HepG2 (cell line): ENCODE measurements around the gene NUP133. TPM values are rescaled to one million over a fixed set of nuclear protein-coding genes. Genes with fewer than 3 reads are reported as not detected.

Source experiments
- ATAC-seq: fragments of 200-7000 bp; cut with Tn5 transposase; 3 replicates; pipeline ENCODE4 v1.9.1; 2020; ENCODE audit warnings: mild to moderate bottlenecking, moderate library complexity
- BruUV-seq: library from RNA; stranded (reverse); fragments of 400-500 nt; replicated peaks from 2 replicates; lab custom pipeline; 2021; lab: Mats Ljungman, UMichigan
- CTCF ChIA-PET: fragments of 300-600 bp; formaldehyde crosslinking; extraction: SDS; loops from one replicate; lab custom pipeline; 2021; ENCODE audit warnings: low total read pairs, inconsistent platforms, low intra/inter-chr PET ratio; lab: Yijun Ruan, JAX
- POLR2A ChIA-PET: fragments of 350-600 bp; sonication (Branson Sonifier 250); formaldehyde crosslinking; loops from one replicate; lab custom pipeline; 2020; ENCODE audit warnings: antibody characterized with exemption, inconsistent platforms; lab: Yijun Ruan, JAX
- DNase-seq: peaks from one replicate; pipeline ENCODE4 v3.0.0-alpha.2; 2015; ENCODE audit warnings: low spot score
- FAIRE-seq: peaks from 3 replicates; lab custom pipeline; 2011; peaks lifted over from hg19 to GRCh38; lab: Jason Lieb, UNC
- H2AFZ ChIP-seq: one replicate; pipeline ENCODE4 v1.6.1; 2011; ENCODE audit warnings: low read length, inconsistent platforms
- H3K27ac ChIP-seq: fragments of 300-600 bp; 3 replicates; pipeline ENCODE4 v1.8.0; 2011; ENCODE audit warnings: mixed run types, mild to moderate bottlenecking, mixed read lengths, low read length, inconsistent platforms; ENCODE audit not compliant: insufficient read depth; ENCODE audit errors: extremely low read length
- H3K27me3 ChIP-seq, 2 experiments: fragments of 200-600 bp in 1 of 2; 2 replicates in 1 of 2; 3 replicates in 1 of 2; pipeline versions ENCODE4 v1.6.0 to v1.8.0; 2011; ENCODE audit warnings: low read length in 2 of 2, mild to moderate bottlenecking in 2 of 2, moderate library complexity in 2 of 2, inconsistent platforms in 1 of 2; ENCODE audit not compliant: insufficient read depth in 2 of 2, control insufficient read depth in 1 of 2
- H3K36me3 ChIP-seq, 2 experiments: fragments of 200-600 bp in 1 of 2; replicated peaks in 1 of 2; 2 replicates in 1 of 2; 3 replicates in 1 of 2; pipeline versions ENCODE4 v1.5.1 to v1.8.0; 2011; ENCODE audit warnings: low read length in 2 of 2, inconsistent platforms in 1 of 2; ENCODE audit not compliant: insufficient read depth in 2 of 2, control insufficient read depth in 1 of 2
- H3K4me1 ChIP-seq: 2 replicates; pipeline ENCODE4 v1.5.1; 2012; ENCODE audit warnings: low read length, inconsistent platforms; ENCODE audit not compliant: insufficient read depth
- H3K4me2 ChIP-seq: 2 replicates; pipeline ENCODE4 v1.6.0; 2011; ENCODE audit warnings: low read depth, low read length, inconsistent platforms
- H3K4me3 ChIP-seq, 3 experiments: fragments of 200-600 bp in 1 of 3; sonication (generic), shearing (Covaris generic) in 1 of 3; replicated peaks in 1 of 3; 2 replicates each; pipeline ENCODE4 v1.5.1; 2011 to 2016; ENCODE audit warnings: low read length in 3 of 3, inconsistent platforms in 2 of 3, low read depth in 2 of 3, mild to moderate bottlenecking in 2 of 3, control low read depth in 1 of 3, mixed read lengths in 1 of 3; ENCODE audit not compliant: insufficient read depth in 1 of 3
- H3K79me2 ChIP-seq: one replicate; pipeline ENCODE4 v1.6.1; 2011; ENCODE audit warnings: low read length, inconsistent platforms; ENCODE audit not compliant: insufficient read depth
- H3K9ac ChIP-seq: 2 replicates; pipeline ENCODE4 v1.6.0; 2011; ENCODE audit warnings: mild to moderate bottlenecking, low read depth, low read length, inconsistent platforms; ENCODE audit not compliant: insufficient read depth
- H3K9me3 ChIP-seq: 2 replicates; pipeline ENCODE4 v1.5.1; 2012; ENCODE audit warnings: mild to moderate bottlenecking, low read length
- H4K20me1 ChIP-seq: 2 replicates; pipeline ENCODE4 v1.6.0; 2011; ENCODE audit warnings: inconsistent platforms, mild to moderate bottlenecking, low read length, moderate library complexity; ENCODE audit not compliant: insufficient read depth
- FOXA1 ChIP-seq, 2 experiments: fragments of 450-650 bp in 1 of 2; sonication (generic) in 1 of 2; formaldehyde crosslinking in 1 of 2; IDR thresholded peaks; 2 replicates each; pipeline versions ENCODE4 v1.4.0 to v1.6.1; 2016 to 2020; ENCODE audit warnings: missing genetic modification reagents in 1 of 2
- FOXP1 ChIP-seq, 2 experiments: fragments of 450-650 bp in 1 of 2; IDR thresholded peaks; 2 replicates each; pipeline ENCODE4 v1.6.1; 2017 to 2018; ENCODE audit warnings: antibody characterized with exemption in 1 of 2
- HNRNPK ChIP-seq: fragments of 200-400 bp; formaldehyde crosslinking; IDR thresholded peaks from 2 replicates; pipeline ENCODE4 v1.6.1; 2018; ENCODE audit warnings: low read length, low read depth, moderate library complexity, mild to moderate bottlenecking; ENCODE audit not compliant: poor library complexity, severe bottlenecking
- HNRNPUL1 ChIP-seq: fragments of 200-400 bp; formaldehyde crosslinking; IDR thresholded peaks from 2 replicates; pipeline ENCODE4 v1.6.1; 2017; ENCODE audit warnings: low read depth, mild to moderate bottlenecking, low read length, moderate library complexity
- JUN ChIP-seq: sonication (generic); formaldehyde crosslinking; IDR thresholded peaks from 2 replicates; pipeline ENCODE4 v1.4.0; 2020; ENCODE audit warnings: mild to moderate bottlenecking, missing genetic modification reagents
- NAIF1 ChIP-seq: sonication (generic); formaldehyde crosslinking; IDR thresholded peaks from 2 replicates; pipeline ENCODE4 v1.5.0; 2020; ENCODE audit warnings: mild to moderate bottlenecking, missing genetic modification reagents, borderline replicate concordance
- PAF1 ChIP-seq: IDR thresholded peaks from 2 replicates; pipeline ENCODE4 v1.6.1; 2016; ENCODE audit warnings: missing genetic modification reagents, missing compliant biosample characterization
- SPEN ChIP-seq: sonication (generic); formaldehyde crosslinking; IDR thresholded peaks from 2 replicates; pipeline ENCODE4 v1.5.1; 2020; ENCODE audit warnings: low read depth, mild to moderate bottlenecking, missing genetic modification reagents
- ZNF225 ChIP-seq: sonication (generic); formaldehyde crosslinking; IDR thresholded peaks from 2 replicates; pipeline ENCODE4 v1.4.0; 2020; ENCODE audit warnings: mild to moderate bottlenecking, missing genetic modification reagents
- ZNF256 ChIP-seq: sonication (generic); formaldehyde crosslinking; conservative IDR thresholded peaks from 2 replicates; pipeline ENCODE4 v1.4.0; 2020; ENCODE audit warnings: missing genetic modification reagents
- ZNF772 ChIP-seq: sonication (generic); formaldehyde crosslinking; IDR thresholded peaks from 2 replicates; pipeline ENCODE4 v1.5.0; 2020; ENCODE audit warnings: mild to moderate bottlenecking, missing genetic modification reagents
- WGBS: methylation state at CpG from one replicate; pipeline ENCODE4 v1.1.6; 2017; ENCODE audit warnings: low lambda C conversion rate; 5-methylcytosine and 5-hydroxymethylcytosine counted together
- in situ Hi-C: cut with HindIII; loops from 2 replicates; pipeline ENCODE4 v1.10.0; 2017; ENCODE audit warnings: low pct_unique_long_range_greater_than_20kb; ENCODE audit not compliant: extremely low pct_ligation_motif_present
- intact Hi-C: fragments of 100-400 bp; cut with micrococcal nuclease; formaldehyde crosslinking; loops from one replicate; pipeline ENCODE4 v1.10.0; 2022; ENCODE audit not compliant: unreplicated experiment
- polyA plus RNA-seq, 8 experiments: library from polyadenylated mRNA; depleted of rRNA in 3 of 8; stranded (reverse) in 7 of 8; unstranded in 1 of 8; fragments of >200 nt; fragmentation: Illumina TruSeq in 4 of 8; extraction: Trizol in 4 of 8; gene quantifications; 2 replicates each; pipeline versions ENCODE4 v1.2.1 to v1.2.3, GENCODE V29; 2011 to 2016; ENCODE audit warnings: low read depth in 4 of 8, missing spikeins in 1 of 8, mixed read lengths in 1 of 8; ENCODE audit not compliant: insufficient read depth in 1 of 8
- total RNA-seq, 5 experiments: library from RNA; depleted of rRNA; stranded (reverse); fragments of >200 nt; fragmentation: Illumina TruSeq; extraction: Trizol; gene quantifications; 2 replicates each; pipeline ENCODE4 v1.2.3, GENCODE V29; 2016; ENCODE audit warnings: low read depth in 1 of 5
- TF ChIP-seq, protein P1 (sequence below): fragments of 450-650 bp; IDR thresholded peaks from 2 replicates; pipeline ENCODE4 v1.6.1; 2017
- TF ChIP-seq, protein P2 (sequence below): IDR thresholded peaks from 2 replicates; pipeline ENCODE4 v1.6.1; 2016; ENCODE audit warnings: low read depth, control low read depth
- TF ChIP-seq, protein P3 (sequence below): sonication (generic); formaldehyde crosslinking; conservative IDR thresholded peaks from 2 replicates; pipeline ENCODE4 v1.4.0; 2020; ENCODE audit warnings: missing genetic modification reagents

The NUP133 gene
- total and polyA plus RNA-seq, 2 of the 13 experiments (the other 11 are each of a cell fraction or from before 2014, with no cell fraction given): 17.7 to 45.6 TPM

DNA sequence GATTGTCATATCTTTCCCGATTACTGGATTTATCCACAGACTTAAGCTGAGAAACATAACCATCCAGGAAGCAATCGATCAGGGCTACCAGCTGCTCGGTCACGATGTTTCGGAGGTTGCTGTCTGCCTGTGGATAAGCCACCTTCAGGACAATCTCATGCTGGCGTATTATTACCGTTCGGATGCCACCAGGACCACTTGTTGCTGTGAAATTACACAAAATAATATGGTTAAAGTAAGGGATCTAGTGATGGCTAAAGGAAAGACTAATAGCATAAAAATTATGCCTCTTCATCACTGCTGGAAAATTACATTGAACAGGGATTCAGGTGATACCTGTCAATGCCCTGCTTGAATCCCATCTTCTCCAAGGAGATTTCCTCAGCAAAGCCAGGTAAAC lies 43.5 kb downstream of the NUP133 start:
- POLR2A ChIA-PET: no interaction called here
- Histone ChIP-seq H2AFZ (no peak overlapping the region), H3K9me3 (no peaks in the 10 kb centered on the region), H3K9ac (no peak overlapping the region), H3K4me1 (no peaks in the 10 kb centered on the region), H3K27me3 (no peaks in the 10 kb centered on the region; a peak in 1 of 5 replicates), H4K20me1 (no peaks in the 10 kb centered on the region), H3K27ac (no peak overlapping the region), H3K36me3 (peaks cover 13 to 67% of the 10 kb centered on the region in 2 experiments), H3K4me2 (no peak overlapping the region), H3K79me2 (no peaks in the 10 kb centered on the region), H3K4me3 (no peak overlapping the region)
- no peak for DNase-seq
- no peak for ATAC-seq
- FAIRE-seq: no peak
- TF ChIP-seq, protein P1, sequence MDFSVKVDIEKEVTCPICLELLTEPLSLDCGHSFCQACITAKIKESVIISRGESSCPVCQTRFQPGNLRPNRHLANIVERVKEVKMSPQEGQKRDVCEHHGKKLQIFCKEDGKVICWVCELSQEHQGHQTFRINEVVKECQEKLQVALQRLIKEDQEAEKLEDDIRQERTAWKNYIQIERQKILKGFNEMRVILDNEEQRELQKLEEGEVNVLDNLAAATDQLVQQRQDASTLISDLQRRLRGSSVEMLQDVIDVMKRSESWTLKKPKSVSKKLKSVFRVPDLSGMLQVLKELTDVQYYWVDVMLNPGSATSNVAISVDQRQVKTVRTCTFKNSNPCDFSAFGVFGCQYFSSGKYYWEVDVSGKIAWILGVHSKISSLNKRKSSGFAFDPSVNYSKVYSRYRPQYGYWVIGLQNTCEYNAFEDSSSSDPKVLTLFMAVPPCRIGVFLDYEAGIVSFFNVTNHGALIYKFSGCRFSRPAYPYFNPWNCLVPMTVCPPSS: no peak
- no peak for TF ChIP-seq PAF1
- TF ChIP-seq ZNF772 (CRISPR knock-in tag): no peak
- CTCF ChIA-PET: no interaction called here
- in situ Hi-C loops: no loop called here
- intact Hi-C loops: no loop called here
- BruUV-seq: no TSS peak
- 96% methylated on average over 8 of the region's 8 CpGs for WGBS

DNA sequence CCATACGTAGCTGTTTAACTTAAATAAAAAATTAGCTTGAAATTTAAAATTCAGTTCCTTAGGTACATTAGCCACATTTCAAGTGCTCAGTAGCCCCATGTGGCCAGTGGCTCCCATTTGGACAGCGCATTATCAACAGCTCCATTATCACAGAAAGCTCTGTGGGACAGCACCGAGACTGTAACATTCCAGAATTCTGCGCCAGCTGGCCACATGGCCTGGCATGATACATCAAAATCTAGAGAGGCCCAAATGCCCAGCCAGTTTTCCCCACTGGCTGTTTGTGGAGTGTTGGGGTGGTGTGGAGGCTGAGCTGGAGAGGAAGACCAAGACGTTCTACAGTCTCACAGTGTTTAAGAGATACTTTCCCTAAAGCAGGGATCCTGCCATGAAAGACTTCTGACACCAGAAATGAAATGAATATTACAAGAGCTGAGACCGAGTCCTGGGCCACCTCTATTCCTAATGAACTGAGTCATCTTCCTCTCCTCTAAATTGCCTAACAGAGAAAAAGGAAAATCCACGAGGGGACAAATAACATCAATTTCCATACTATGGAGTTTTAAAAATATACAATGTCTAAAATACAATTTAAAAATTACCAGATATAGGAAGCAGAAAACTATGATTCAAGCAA lies 47.0 kb downstream of the NUP133 start:
- FAIRE-seq (no peak), ATAC-seq (no peak), DNase-seq (no peak)
- no peaks in the 10 kb centered on the region for H3K79me2 ChIP-seq
- no peaks in the 10 kb centered on the region for H3K9me3 ChIP-seq
- H3K27ac ChIP-seq: no peak overlapping the region
- no TSS peak for BruUV-seq
- no peaks in the 10 kb centered on the region for H3K4me1 ChIP-seq
- ChIA-PET POLR2A (no interaction called here), CTCF (no interaction called here)
- intact Hi-C loops (no loop called here), in situ Hi-C loops (no loop called here)
- no peak overlapping the region for H2AFZ ChIP-seq
- 96% methylated on average over 7 of the region's 7 CpGs for WGBS
- no peak overlapping the region for H3K4me2 ChIP-seq
- no peaks in the 10 kb centered on the region for H3K27me3 ChIP-seq
- no peak overlapping the region for H3K4me3 ChIP-seq
- no peaks in the 10 kb centered on the region; the same call in 1 of the 2 replicates for H4K20me1 ChIP-seq
- no peak overlapping the region for H3K9ac ChIP-seq
- H3K36me3 ChIP-seq: peaks cover 17 to 72% of the 10 kb centered on the region in 2 experiments
- no peak for TF ChIP-seq JUN (CRISPR knock-in tag)
- TF ChIP-seq NAIF1 (CRISPR knock-in tag): no peak
- TF ChIP-seq, protein P2, sequence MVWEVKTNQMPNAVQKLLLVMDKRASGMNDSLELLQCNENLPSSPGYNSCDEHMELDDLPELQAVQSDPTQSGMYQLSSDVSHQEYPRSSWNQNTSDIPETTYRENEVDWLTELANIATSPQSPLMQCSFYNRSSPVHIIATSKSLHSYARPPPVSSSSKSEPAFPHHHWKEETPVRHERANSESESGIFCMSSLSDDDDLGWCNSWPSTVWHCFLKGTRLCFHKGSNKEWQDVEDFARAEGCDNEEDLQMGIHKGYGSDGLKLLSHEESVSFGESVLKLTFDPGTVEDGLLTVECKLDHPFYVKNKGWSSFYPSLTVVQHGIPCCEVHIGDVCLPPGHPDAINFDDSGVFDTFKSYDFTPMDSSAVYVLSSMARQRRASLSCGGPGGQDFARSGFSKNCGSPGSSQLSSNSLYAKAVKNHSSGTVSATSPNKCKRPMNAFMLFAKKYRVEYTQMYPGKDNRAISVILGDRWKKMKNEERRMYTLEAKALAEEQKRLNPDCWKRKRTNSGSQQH (CRISPR knock-in tag): no peak
- no peak for TF ChIP-seq ZNF256 (CRISPR knock-in tag)
- no peak for TF ChIP-seq ZNF225
- no peak for TF ChIP-seq FOXP1 (IDR thresholded peaks at IDR 0.05)
- TF ChIP-seq FOXP1 (CRISPR knock-in tag; IDR thresholded peaks at IDR 0.05): no peak
- TF ChIP-seq SPEN (CRISPR knock-in tag): no peak
- TF ChIP-seq FOXA1 (IDR thresholded peaks at IDR 0.05): no peak
- TF ChIP-seq FOXA1 (CRISPR knock-in tag; IDR thresholded peaks at IDR 0.05): no peak
- no peak for TF ChIP-seq HNRNPUL1
- TF ChIP-seq HNRNPK: no peak
- TF ChIP-seq, protein P3, sequence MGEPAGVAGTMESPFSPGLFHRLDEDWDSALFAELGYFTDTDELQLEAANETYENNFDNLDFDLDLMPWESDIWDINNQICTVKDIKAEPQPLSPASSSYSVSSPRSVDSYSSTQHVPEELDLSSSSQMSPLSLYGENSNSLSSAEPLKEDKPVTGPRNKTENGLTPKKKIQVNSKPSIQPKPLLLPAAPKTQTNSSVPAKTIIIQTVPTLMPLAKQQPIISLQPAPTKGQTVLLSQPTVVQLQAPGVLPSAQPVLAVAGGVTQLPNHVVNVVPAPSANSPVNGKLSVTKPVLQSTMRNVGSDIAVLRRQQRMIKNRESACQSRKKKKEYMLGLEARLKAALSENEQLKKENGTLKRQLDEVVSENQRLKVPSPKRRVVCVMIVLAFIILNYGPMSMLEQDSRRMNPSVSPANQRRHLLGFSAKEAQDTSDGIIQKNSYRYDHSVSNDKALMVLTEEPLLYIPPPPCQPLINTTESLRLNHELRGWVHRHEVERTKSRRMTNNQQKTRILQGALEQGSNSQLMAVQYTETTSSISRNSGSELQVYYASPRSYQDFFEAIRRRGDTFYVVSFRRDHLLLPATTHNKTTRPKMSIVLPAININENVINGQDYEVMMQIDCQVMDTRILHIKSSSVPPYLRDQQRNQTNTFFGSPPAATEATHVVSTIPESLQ (CRISPR knock-in tag): no peak
